ENCODE measurements around the gene NXT2. TPM values are rescaled to one million over a fixed set of nuclear protein-coding genes. Genes with fewer than 3 reads are reported as not detected.
A peak's percentile ranks its signal among the peaks of the same experiment; 100 is the strongest.

The NXT2 gene
- total RNA-seq, 1 experiment from 2014 or later: 14.3 TPM

- DNase-seq (ENCODE audit: low read depth, low spot score): no peak
- ChIA-PET RAD21 (ENCODE audit: low non-redundant PET in 1 of 2, low total read pairs in 2 of 2, uncharacterized antibody in 2 of 2, unreplicated experiment in 2 of 2) (no interaction called here), CTCF (no interaction called here), POLR2A (no interaction called here)
- no peaks in the 10 kb centered on the region for H3K9me3 ChIP-seq (ENCODE audit: control insufficient read depth in 1 of 2, insufficient read depth in 1 of 2, low read depth in 1 of 2, low read length in 2 of 2)
- H3K4me1 ChIP-seq (ENCODE audit: control insufficient read depth in 1 of 2, insufficient read depth in 2 of 2, low read length in 2 of 2): peaks cover 2 to 16% of the 10 kb centered on the region in 2 experiments; a peak in 2 of 4 replicates
- no peaks in the 10 kb centered on the region for H3K79me2 ChIP-seq (ENCODE audit: insufficient read depth, low read length)
- no peak overlapping the region for H3K9ac ChIP-seq (ENCODE audit: low read length)
- H3K4me3 ChIP-seq (replicated peaks in 1 of 2; ENCODE audit: low read depth in 1 of 2, low read length in 2 of 2): no peak overlapping the region
- H3K9me2 ChIP-seq (ENCODE audit: insufficient read depth): no peaks in the 10 kb centered on the region
- H3K27me3 ChIP-seq (ENCODE audit: insufficient read depth, low read length): 0 out of 2 replicates have a peak, but pooled peaks cover 3% of the 10 kb centered on the region
- ATAC-seq: no peak
- no TSS peak for BruUV-seq (replicated peaks)
- no peaks in the 10 kb centered on the region for H4K20me1 ChIP-seq (ENCODE audit: insufficient read depth)
- no peaks in the 10 kb centered on the region for H3K36me3 ChIP-seq (ENCODE audit: control insufficient read depth in 1 of 2, insufficient read depth in 2 of 2, low read length in 2 of 2)
- intact Hi-C loops (cut with micrococcal nuclease): no loop called here
- TF ChIP-seq SP1 (IDR thresholded peaks at IDR 0.05; ENCODE audit: low read depth) (no peak), ZBTB33 (IDR thresholded peaks at IDR 0.05; ENCODE audit: extremely low read depth, insufficient replicate concordance, low read length) (no peak), TCF7L2 (IDR thresholded peaks at IDR 0.05; ENCODE audit: borderline replicate concordance, extremely low read depth, insufficient read depth, insufficient read length) (no peak), RAD21 (IDR thresholded peaks at IDR 0.05; ENCODE audit: low read depth) (no peak), POLR2A (IDR thresholded peaks at IDR 0.05; ENCODE audit: borderline replicate concordance, extremely low read depth, insufficient read depth, insufficient read length) (no peak), EZH2 (IDR thresholded peaks at IDR 0.05) (no peak), YY1 (IDR thresholded peaks at IDR 0.05; ENCODE audit: extremely low read depth, insufficient replicate concordance, low read depth, low read length) (no peak), POLR2AphosphoS5 (IDR thresholded peaks at IDR 0.05; ENCODE audit: low read depth, low read length) (no peak), ELF1 (IDR thresholded peaks at IDR 0.05; ENCODE audit: borderline replicate concordance, low read depth) (no peak), FOSL1 (IDR thresholded peaks at IDR 0.05; ENCODE audit: low read depth) (no peak)
- TF ChIP-seq, protein P1, sequence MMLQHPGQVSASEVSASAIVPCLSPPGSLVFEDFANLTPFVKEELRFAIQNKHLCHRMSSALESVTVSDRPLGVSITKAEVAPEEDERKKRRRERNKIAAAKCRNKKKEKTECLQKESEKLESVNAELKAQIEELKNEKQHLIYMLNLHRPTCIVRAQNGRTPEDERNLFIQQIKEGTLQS (IDR thresholded peaks at IDR 0.05): no peak
- TF ChIP-seq, protein P2, sequence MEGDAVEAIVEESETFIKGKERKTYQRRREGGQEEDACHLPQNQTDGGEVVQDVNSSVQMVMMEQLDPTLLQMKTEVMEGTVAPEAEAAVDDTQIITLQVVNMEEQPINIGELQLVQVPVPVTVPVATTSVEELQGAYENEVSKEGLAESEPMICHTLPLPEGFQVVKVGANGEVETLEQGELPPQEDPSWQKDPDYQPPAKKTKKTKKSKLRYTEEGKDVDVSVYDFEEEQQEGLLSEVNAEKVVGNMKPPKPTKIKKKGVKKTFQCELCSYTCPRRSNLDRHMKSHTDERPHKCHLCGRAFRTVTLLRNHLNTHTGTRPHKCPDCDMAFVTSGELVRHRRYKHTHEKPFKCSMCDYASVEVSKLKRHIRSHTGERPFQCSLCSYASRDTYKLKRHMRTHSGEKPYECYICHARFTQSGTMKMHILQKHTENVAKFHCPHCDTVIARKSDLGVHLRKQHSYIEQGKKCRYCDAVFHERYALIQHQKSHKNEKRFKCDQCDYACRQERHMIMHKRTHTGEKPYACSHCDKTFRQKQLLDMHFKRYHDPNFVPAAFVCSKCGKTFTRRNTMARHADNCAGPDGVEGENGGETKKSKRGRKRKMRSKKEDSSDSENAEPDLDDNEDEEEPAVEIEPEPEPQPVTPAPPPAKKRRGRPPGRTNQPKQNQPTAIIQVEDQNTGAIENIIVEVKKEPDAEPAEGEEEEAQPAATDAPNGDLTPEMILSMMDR (IDR thresholded peaks at IDR 0.05 in 2 of 3, conservative IDR thresholded peaks at IDR 0.05 in 1 of 3; ENCODE audit: borderline replicate concordance in 1 of 3, insufficient read depth in 1 of 3, low read depth in 2 of 3, low read length in 2 of 3): no peak
- no peak overlapping the region for H3K4me2 ChIP-seq (ENCODE audit: low read length)
- H3K27ac ChIP-seq (ENCODE audit: low read depth, low read length): no peak overlapping the region
- peak overlapping the region; percentile 78 for H2AFZ ChIP-seq (ENCODE audit: low read depth, low read length, poor library complexity, severe bottlenecking)
Measured at GRCh38 chrX:109535578-109535977, 1.1 kb upstream of the NXT2 start.

All from HCT116 (cell line).